Medulla oblongata (tissue), 1 donor: Measurements from ENCODE around the gene EEF1AKMT2.
"Not testable (repeated sequence)": the region's sequence is repeated elsewhere in the genome, so short reads cannot be mapped to it uniquely, and the experiment has no call there.

Source experiments
- DNase-seq: peaks from one replicate; pipeline ENCODE4 v3.0.0-alpha.2; 2015; ENCODE audit errors: extremely low spot score

The EEF1AKMT2 gene

GRCh38 chr10:124756156-124756903 is 35.4 kb downstream of the EEF1AKMT2 start:
- DNase-seq: no peak

GRCh38 chr10:124755581-124755980 is 36.1 kb downstream of the EEF1AKMT2 start:
- DNase-seq: no peak

GRCh38 chr10:124754227-124754626 is 37.5 kb downstream of the EEF1AKMT2 start:
- DNase-seq: no peak

- no peak for DNase-seq
These were observed 42.6 kb downstream of the EEF1AKMT2 start for GRCh38 chr10:124748953-124749645.

- DNase-seq: no peak
These were observed 43.5 kb downstream of the EEF1AKMT2 start for GRCh38 chr10:124748166-124748565.

- no peak for DNase-seq
These were observed 43.9 kb downstream of the EEF1AKMT2 start for GRCh38 chr10:124747745-124748144.

- no peak for DNase-seq
These were observed 44.7 kb downstream of the EEF1AKMT2 start for GRCh38 chr10:124746992-124747391.

GRCh38 chr10:124746447-124746846 is 45.2 kb downstream of the EEF1AKMT2 start:
- not testable (repeated sequence) for DNase-seq

- peak; percentile 79 for DNase-seq
These were observed 46.0 kb downstream of the EEF1AKMT2 start for GRCh38 chr10:124745673-124746072.

- DNase-seq: peak; percentile 27
These were observed 46.4 kb downstream of the EEF1AKMT2 start for GRCh38 chr10:124745252-124745651.

- DNase-seq: peak; percentile 90
These were observed 47.3 kb downstream of the EEF1AKMT2 start, which contains the start of gene FAM53B for GRCh38 chr10:124744102-124745050. FAM53B (minus strand) TSS chr10:124744378; CDS start chr10:124706713, 37,665 bp downstream.

- DNase-seq: peak; percentile 41
These were observed 48.2 kb downstream of the EEF1AKMT2 start for GRCh38 chr10:124743191-124744101.

- DNase-seq: peak; percentile 69
These were observed 49.1 kb downstream of the EEF1AKMT2 start for GRCh38 chr10:124742413-124743190.

- no peak for DNase-seq
These were observed 49.7 kb downstream of the EEF1AKMT2 start for GRCh38 chr10:124741922-124742412.

- peak; percentile 96 for DNase-seq
These were observed 50.3 kb downstream of the EEF1AKMT2 start for GRCh38 chr10:124741281-124741921.

GRCh38 chr10:124740369-124741280 is 51.1 kb downstream of the EEF1AKMT2 start:
- DNase-seq: peak; percentile 89

- DNase-seq: peak; percentile 62
These were observed 51.7 kb downstream of the EEF1AKMT2 start for GRCh38 chr10:124739986-124740368.
